Panc1 (cell line): ENCODE measurements around the gene MARCHF2.
"Not testable (repeated sequence)": the region's sequence is repeated elsewhere in the genome, so short reads cannot be mapped to it uniquely, and the experiment has no call there.

Source experiments
- POLR2AphosphoS5 ChIP-seq: IDR thresholded peaks from 2 replicates; pipeline ENCODE4 v1.6.1; 2012; ENCODE audit warnings: mild to moderate bottlenecking, low read depth, low read length, moderate library complexity
- TCF7L2 ChIP-seq: IDR thresholded peaks from 2 replicates; pipeline ENCODE4 v1.6.1; 2011; ENCODE audit warnings: mild to moderate bottlenecking, low read depth, low read length, inconsistent platforms
- TF ChIP-seq, protein P1 (sequence below): fragments of 450-650 bp; IDR thresholded peaks from 2 replicates; pipeline ENCODE4 v1.5.1; 2017; ENCODE audit warnings: mild to moderate bottlenecking

DNA sequence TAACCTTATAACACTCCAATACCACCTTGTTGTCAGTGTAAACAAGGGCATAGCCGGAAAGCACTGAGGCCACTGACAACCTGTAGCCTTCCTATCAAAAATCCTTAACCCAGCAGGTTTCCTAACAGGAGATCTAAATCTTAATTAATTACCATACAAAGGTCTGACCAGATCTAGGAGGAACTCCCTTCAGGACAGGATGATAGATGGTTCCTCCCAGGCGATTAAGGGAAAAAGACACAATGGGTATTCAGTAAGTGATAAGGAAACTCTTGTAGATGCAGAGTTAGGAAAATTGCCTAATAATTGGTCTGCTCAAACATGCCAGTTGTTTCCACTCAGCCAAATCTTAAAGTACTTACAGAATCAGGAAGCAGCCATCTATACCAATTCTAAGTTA is 28.0 kb upstream of the MARCHF2 start:
- TF ChIP-seq POLR2AphosphoS5, TCF7L2: not testable (repeated sequence)
- TF ChIP-seq, protein P1, sequence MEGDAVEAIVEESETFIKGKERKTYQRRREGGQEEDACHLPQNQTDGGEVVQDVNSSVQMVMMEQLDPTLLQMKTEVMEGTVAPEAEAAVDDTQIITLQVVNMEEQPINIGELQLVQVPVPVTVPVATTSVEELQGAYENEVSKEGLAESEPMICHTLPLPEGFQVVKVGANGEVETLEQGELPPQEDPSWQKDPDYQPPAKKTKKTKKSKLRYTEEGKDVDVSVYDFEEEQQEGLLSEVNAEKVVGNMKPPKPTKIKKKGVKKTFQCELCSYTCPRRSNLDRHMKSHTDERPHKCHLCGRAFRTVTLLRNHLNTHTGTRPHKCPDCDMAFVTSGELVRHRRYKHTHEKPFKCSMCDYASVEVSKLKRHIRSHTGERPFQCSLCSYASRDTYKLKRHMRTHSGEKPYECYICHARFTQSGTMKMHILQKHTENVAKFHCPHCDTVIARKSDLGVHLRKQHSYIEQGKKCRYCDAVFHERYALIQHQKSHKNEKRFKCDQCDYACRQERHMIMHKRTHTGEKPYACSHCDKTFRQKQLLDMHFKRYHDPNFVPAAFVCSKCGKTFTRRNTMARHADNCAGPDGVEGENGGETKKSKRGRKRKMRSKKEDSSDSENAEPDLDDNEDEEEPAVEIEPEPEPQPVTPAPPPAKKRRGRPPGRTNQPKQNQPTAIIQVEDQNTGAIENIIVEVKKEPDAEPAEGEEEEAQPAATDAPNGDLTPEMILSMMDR = not testable (repeated sequence)
